Panc1 (cell line): ENCODE data around the gene RLN3.

ENCODE experiments used
- POLR2AphosphoS5 ChIP-seq: IDR thresholded peaks from 2 replicates; pipeline ENCODE4 v1.6.1; 2012; ENCODE audit warnings: mild to moderate bottlenecking, low read depth, low read length, moderate library complexity
- SIN3A ChIP-seq: IDR thresholded peaks from 2 replicates; pipeline ENCODE4 v1.6.1; 2012; ENCODE audit warnings: low read depth, mild to moderate bottlenecking, low read length, moderate library complexity, borderline replicate concordance; ENCODE audit not compliant: insufficient read depth
- TCF7L2 ChIP-seq: IDR thresholded peaks from 2 replicates; pipeline ENCODE4 v1.6.1; 2011; ENCODE audit warnings: mild to moderate bottlenecking, low read depth, low read length, inconsistent platforms
- TF ChIP-seq, protein P1 (sequence below): fragments of 450-650 bp; IDR thresholded peaks from 2 replicates; pipeline ENCODE4 v1.5.1; 2017; ENCODE audit warnings: mild to moderate bottlenecking
- TF ChIP-seq, protein P2 (sequence below), 2 experiments: IDR thresholded peaks; 2 replicates each; pipeline ENCODE4 v1.6.1; 2011 to 2012; ENCODE audit warnings: low read depth in 2 of 2, control low read depth in 1 of 2, low read length in 1 of 2, mild to moderate bottlenecking in 1 of 2, moderate library complexity in 1 of 2; ENCODE audit not compliant: insufficient read depth in 1 of 2

- TF ChIP-seq, protein P1, sequence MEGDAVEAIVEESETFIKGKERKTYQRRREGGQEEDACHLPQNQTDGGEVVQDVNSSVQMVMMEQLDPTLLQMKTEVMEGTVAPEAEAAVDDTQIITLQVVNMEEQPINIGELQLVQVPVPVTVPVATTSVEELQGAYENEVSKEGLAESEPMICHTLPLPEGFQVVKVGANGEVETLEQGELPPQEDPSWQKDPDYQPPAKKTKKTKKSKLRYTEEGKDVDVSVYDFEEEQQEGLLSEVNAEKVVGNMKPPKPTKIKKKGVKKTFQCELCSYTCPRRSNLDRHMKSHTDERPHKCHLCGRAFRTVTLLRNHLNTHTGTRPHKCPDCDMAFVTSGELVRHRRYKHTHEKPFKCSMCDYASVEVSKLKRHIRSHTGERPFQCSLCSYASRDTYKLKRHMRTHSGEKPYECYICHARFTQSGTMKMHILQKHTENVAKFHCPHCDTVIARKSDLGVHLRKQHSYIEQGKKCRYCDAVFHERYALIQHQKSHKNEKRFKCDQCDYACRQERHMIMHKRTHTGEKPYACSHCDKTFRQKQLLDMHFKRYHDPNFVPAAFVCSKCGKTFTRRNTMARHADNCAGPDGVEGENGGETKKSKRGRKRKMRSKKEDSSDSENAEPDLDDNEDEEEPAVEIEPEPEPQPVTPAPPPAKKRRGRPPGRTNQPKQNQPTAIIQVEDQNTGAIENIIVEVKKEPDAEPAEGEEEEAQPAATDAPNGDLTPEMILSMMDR, result no peak
- TF ChIP-seq, protein P2, sequence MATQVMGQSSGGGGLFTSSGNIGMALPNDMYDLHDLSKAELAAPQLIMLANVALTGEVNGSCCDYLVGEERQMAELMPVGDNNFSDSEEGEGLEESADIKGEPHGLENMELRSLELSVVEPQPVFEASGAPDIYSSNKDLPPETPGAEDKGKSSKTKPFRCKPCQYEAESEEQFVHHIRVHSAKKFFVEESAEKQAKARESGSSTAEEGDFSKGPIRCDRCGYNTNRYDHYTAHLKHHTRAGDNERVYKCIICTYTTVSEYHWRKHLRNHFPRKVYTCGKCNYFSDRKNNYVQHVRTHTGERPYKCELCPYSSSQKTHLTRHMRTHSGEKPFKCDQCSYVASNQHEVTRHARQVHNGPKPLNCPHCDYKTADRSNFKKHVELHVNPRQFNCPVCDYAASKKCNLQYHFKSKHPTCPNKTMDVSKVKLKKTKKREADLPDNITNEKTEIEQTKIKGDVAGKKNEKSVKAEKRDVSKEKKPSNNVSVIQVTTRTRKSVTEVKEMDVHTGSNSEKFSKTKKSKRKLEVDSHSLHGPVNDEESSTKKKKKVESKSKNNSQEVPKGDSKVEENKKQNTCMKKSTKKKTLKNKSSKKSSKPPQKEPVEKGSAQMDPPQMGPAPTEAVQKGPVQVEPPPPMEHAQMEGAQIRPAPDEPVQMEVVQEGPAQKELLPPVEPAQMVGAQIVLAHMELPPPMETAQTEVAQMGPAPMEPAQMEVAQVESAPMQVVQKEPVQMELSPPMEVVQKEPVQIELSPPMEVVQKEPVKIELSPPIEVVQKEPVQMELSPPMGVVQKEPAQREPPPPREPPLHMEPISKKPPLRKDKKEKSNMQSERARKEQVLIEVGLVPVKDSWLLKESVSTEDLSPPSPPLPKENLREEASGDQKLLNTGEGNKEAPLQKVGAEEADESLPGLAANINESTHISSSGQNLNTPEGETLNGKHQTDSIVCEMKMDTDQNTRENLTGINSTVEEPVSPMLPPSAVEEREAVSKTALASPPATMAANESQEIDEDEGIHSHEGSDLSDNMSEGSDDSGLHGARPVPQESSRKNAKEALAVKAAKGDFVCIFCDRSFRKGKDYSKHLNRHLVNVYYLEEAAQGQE (IDR thresholded peaks at IDR 0.05; ENCODE audit: insufficient read depth in 1 of 2, low read depth in 2 of 2, low read length in 1 of 2), result no peak
- TF ChIP-seq TCF7L2 (no peak), POLR2AphosphoS5 (no peak), SIN3A (no peak)
These were observed 45.2 kb upstream of the RLN3 start for GRCh38 chr19:13982773-13983172.
